Activated T-cell treated with anti-CD3 and anti-CD28 coated beads for 24 hours (primary cell): ENCODE data around the gene ENPP5.
"Not testable (repeated sequence)": the region's sequence is repeated elsewhere in the genome, so short reads cannot be mapped to it uniquely, and the experiment has no call there.

Experiments
- DNase-seq: peaks from one replicate; pipeline ENCODE4 v3.0.0-alpha.2; 2020; ENCODE audit warnings: low read depth

The ENPP5 gene

DNA sequence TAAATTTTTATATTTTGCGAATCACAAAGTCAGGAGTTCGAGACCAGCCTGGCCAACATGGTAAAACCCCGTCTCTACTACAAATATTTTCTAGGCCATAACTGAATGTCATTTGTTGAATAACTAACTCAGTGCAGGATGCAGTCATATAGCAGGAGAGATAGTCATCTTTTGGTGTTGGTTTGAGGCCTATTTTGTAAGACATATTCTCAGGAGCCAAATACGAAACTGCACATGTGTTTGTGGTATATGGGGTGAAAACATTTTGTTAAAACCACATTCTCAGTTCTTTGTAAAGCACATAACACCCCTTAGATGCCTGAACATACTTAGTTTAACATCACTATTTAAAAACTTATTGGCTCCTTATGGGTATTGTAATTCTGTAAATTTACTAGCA lies 4.7 kb upstream of the ENPP5 start:
- DNase-seq: no peak

DNA sequence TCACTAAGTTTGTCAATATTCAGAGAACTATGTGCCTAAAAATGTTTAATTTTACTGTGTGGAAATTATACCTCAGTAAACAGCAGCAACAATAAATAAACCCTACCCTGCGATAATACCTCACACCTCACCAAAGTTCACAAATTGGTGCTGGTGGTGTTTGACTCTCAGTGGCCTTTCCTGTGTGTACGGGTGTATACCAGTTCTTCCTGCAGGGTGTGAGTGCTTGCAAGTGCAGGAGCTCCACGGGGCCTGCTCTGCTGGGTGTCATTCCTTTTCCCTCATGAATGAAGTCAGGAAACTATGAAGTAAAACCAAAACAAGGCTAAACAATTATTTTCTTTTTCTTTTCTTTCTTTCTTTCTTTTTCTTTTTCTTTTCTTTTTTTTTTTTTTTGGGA lies 4.1 kb upstream of the ENPP5 start:
- no peak for DNase-seq

DNA sequence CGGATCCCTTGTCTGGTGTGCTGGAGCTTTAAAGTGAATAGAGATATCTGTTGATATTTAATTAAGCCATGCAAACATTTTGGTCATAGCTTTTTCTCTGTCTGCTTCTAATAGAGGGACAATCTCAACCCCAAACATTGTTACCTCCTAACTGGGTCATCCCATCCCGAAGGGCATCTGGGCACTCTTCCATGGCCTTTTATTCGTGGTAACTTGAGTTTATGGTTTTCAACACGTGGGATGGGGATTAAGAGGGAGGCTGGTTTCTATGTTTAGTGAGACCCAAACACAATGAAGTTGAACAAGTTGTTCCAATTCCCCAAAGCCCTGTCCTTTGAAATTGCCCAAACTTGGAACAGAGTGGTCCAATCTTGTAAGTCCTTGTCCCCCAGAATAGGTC lies 1.4 kb upstream of the ENPP5 start:
- no peak for DNase-seq

DNA sequence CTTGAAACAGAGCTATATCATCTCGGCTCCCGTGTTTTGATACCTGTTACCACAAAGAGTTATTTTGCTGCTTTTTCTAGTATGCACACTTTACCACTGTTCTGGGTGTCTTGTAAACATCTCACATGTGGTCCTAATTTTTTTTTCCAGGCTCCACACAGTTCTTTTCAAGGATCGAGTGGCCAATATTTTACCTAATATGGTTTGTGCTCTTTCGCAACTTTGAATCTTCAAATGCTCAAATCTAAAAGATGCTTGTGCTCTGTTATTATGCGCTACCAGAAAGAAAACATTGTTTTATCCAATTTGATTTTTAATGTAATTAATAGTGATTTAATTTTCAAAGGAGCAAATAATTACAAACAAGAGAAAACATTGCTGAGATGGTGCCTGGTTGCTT lies 10.7 kb downstream of the ENPP5 start:
- no peak for DNase-seq

DNA sequence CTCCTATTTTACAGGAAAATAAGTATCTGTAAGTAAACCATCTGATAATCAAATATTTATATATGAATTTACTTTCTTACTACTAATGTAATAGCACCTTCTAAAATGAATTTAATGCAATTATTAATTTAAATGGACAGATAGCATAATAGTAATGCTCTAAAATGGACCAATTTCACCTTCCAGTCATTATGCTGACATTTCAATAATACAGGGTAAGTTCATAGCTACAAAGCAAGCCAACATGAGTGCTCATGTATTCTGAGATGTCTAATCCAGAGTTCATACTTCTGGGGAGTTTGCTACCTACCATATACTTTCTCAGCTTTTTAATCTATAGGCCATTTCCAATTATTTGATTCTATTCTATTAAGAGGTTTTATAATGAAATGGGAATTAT lies 11.6 kb downstream of the ENPP5 start:
- DNase-seq: no peak

GRCh38 chr6:46156701-46157100 lies 14.1 kb downstream of the ENPP5 start:
- no peak for DNase-seq

- DNase-seq: not testable (repeated sequence)
Measured at GRCh38 chr6:46149066-46149465, 21.7 kb downstream of the ENPP5 start.

GRCh38 chr6:46144270-46144669 lies 26.5 kb downstream of the ENPP5 start:
- DNase-seq: no peak

GRCh38 chr6:46138281-46138680 lies 32.5 kb downstream of the ENPP5 start:
- DNase-seq: no peak

GRCh38 chr6:46137387-46137786 lies 33.4 kb downstream of the ENPP5 start:
- DNase-seq: no peak

- DNase-seq: no peak
Measured at GRCh38 chr6:46136831-46137230, 33.9 kb downstream of the ENPP5 start.

DNA sequence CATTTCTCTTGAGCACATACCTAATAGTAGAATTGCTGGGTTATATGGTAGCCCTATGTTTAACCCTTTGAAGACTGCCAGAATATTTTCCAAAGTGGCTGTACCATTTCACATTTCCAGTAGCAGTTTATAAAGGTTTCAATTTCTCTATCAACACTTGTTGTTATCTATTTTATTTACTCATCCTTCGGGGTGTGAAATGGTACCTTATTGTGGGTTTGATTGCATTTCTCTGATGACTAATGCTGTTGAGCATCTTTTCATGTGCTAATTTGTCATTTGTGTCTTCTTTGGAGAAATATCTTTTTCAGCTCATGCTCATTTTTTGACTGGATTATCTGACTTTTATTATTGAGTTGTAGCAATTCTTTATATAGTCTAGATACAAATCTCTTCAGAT lies 35.6 kb downstream of the ENPP5 start:
- DNase-seq: no peak

DNA sequence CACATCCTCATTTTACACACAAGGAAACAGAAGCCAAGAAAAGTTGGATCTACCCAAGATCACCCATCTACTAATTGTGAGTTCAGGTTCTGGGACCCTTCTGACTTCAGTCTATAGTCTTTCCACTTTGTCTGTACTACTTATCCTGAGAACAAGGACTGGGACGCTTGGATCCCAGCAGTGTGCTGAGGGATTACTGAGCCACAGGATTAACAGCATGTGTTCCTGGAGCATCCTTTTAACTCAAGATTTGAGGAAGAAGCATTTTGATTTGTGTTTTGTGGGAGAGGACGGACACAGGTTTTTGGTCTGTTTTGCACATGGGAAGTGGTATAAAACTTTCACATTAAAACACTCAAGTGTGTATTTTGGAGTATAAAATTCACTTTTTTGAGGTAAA lies 36.6 kb downstream of the ENPP5 start:
- no peak for DNase-seq

DNA sequence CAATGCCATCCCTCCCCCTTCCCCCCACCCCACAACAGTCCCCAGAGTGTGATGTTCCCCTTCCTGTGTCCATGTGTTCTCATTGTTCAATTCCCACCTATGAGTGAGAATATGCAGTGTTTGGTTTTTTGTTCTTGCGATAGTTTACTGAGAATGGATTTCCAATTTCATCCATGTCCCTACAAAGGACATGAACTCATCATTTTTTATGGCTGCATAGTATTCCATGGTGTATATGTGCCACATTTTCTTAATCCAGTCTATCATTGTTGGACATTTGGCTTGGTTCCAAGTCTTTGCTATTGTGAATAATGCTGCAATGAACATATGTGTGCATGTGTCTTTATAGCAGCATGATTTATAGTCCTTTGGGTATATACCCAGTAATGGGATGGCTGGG lies 39.5 kb downstream of the ENPP5 start:
- DNase-seq: not testable (repeated sequence)

DNA sequence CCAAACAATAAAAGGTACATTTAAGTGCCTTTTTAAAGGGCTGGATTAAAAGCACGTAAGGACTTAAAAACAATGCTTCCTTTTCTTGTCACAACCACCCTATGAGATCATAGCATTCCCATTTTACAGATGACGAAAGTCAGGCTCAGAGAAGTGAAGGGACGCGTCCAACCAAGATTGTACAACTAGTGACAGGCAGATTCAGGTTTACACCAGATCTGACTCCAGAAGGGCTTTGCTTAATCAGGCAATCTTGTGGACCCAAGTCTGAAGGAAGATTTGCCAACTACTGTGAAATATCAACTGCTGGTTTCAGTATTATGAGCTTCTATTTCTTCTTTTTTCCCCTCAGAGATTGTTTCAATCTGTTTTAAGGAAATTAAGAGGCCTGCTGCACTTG lies 40.1 kb downstream of the ENPP5 start:
- no peak for DNase-seq

- DNase-seq: peak; percentile 90
Measured at GRCh38 chr6:46129629-46130511, 40.9 kb downstream of the ENPP5 start, which contains the start of gene ENPP4. Gene ENPP4, plus strand, starts transcription at chr6:46129989. Its CDS starts 9,595 bp downstream, at chr6:46139584.

GRCh38 chr6:46129291-46129628 lies 41.5 kb downstream of the ENPP5 start:
- no peak for DNase-seq

GRCh38 chr6:46128476-46128875 lies 42.3 kb downstream of the ENPP5 start:
- DNase-seq: no peak

DNA sequence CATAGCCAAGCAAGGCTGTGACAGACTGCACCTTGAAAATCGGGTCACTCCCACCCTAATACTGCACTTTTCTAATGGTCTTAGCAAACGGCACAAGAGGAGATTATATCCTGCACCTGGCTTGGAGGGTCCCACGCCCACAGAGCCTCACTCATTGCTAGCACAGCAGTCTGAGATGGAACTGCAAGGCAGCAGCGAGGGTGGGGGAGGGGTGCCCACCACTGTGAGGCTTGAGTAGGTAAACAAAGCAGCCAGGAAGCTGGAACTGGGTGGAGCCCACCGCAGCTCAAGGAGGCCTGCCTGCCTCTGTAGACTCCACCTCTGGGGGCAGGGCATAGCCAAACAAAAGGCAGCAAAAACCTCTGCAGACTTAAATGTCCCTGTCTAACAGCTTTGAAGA lies 51.1 kb downstream of the ENPP5 start:
- DNase-seq: not testable (repeated sequence)

GRCh38 chr6:46118836-46119235 lies 51.9 kb downstream of the ENPP5 start:
- DNase-seq: no peak

- no peak for DNase-seq
Measured at GRCh38 chr6:46118157-46118556, 52.6 kb downstream of the ENPP5 start.

- DNase-seq: no peak
Measured at GRCh38 chr6:46116289-46116688, 54.5 kb downstream of the ENPP5 start.

GRCh38 chr6:46115634-46116033 lies 55.1 kb downstream of the ENPP5 start:
- no peak for DNase-seq

GRCh38 chr6:46113370-46113769 lies 57.4 kb downstream of the ENPP5 start:
- no peak for DNase-seq
